ENCODE measurements around the gene KDM3A.

Gene KDM3A

DNA sequence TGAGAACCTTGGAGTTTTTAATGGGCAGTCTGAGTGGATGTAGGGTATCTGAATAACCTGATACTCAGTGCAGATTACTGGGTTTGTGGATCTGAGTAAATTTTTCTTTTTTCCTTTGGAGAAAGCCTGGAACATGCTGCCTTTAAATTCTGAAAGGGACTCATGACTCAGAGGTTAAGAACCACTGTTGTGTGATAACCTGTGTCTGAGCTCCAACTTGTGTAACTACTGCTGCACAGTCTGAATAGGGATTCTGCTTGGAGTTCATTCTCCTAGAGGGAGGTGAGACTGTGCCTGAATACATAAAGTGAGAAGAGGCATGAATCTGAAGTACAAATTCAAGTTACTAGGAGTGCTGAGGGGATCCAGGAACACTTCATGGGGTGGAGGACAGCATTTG is 36.2 kb downstream of the KDM3A start:
- TF ChIP-seq, protein P1, sequence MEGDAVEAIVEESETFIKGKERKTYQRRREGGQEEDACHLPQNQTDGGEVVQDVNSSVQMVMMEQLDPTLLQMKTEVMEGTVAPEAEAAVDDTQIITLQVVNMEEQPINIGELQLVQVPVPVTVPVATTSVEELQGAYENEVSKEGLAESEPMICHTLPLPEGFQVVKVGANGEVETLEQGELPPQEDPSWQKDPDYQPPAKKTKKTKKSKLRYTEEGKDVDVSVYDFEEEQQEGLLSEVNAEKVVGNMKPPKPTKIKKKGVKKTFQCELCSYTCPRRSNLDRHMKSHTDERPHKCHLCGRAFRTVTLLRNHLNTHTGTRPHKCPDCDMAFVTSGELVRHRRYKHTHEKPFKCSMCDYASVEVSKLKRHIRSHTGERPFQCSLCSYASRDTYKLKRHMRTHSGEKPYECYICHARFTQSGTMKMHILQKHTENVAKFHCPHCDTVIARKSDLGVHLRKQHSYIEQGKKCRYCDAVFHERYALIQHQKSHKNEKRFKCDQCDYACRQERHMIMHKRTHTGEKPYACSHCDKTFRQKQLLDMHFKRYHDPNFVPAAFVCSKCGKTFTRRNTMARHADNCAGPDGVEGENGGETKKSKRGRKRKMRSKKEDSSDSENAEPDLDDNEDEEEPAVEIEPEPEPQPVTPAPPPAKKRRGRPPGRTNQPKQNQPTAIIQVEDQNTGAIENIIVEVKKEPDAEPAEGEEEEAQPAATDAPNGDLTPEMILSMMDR (IDR thresholded peaks at IDR 0.05) = no peak
- no peak for TF ChIP-seq ZFX (IDR thresholded peaks at IDR 0.05; ENCODE audit: borderline replicate concordance)
- H3K27ac ChIP-seq = no peak overlapping the region

- TF ChIP-seq, protein P1 (IDR thresholded peaks at IDR 0.05) = no peak
- TF ChIP-seq ZFX (IDR thresholded peaks at IDR 0.05; ENCODE audit: borderline replicate concordance) = no peak
- no peak overlapping the region for H3K27ac ChIP-seq
Observed at GRCh38 chr2:86480105-86480504, 38.9 kb downstream of the KDM3A start.

- TF ChIP-seq ZFX (IDR thresholded peaks at IDR 0.05; ENCODE audit: borderline replicate concordance) = no peak
- TF ChIP-seq, protein P1 (IDR thresholded peaks at IDR 0.05) = no peak
Observed at GRCh38 chr2:86482034-86482433, 40.9 kb downstream of the KDM3A start.

GRCh38 chr2:86484385-86484784 is 43.2 kb downstream of the KDM3A start:
- no peak for TF ChIP-seq ZFX (IDR thresholded peaks at IDR 0.05; ENCODE audit: borderline replicate concordance)
- TF ChIP-seq, protein P1 (IDR thresholded peaks at IDR 0.05) = no peak
- H3K27ac ChIP-seq = no peak overlapping the region

More at GRCh38 chr2:86482034-86482433, 40.9 kb downstream of the KDM3A start:
- no peak overlapping the region for H3K27ac ChIP-seq

DNA sequence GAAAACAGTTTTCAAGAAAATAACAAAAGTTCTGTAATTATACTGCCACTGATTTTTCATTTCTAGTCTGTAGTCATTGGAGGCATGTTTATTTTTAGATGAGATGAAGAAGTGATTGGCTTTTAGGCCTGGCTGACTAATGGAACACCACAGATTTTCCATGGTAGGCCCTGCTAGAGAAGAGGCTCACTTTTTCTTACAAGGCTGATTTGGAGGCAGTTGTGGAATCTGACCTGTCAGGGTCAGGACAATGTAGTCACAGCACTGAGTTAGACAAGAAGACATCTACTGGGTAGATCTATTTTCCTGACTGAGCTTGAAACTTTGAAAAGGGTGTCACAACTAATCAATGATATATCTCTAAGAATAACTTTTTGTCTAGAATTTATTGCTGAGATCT is 43.9 kb downstream of the KDM3A start:
- TF ChIP-seq, protein P1 (IDR thresholded peaks at IDR 0.05) = no peak
- no peak for TF ChIP-seq ZFX (IDR thresholded peaks at IDR 0.05; ENCODE audit: borderline replicate concordance)
- H3K27ac ChIP-seq = no peak overlapping the region

GRCh38 chr2:86485802-86486201 is 44.6 kb downstream of the KDM3A start:
- TF ChIP-seq, protein P1 (IDR thresholded peaks at IDR 0.05) = no peak
- no peak for TF ChIP-seq ZFX (IDR thresholded peaks at IDR 0.05; ENCODE audit: borderline replicate concordance)
- no peak overlapping the region for H3K27ac ChIP-seq

DNA sequence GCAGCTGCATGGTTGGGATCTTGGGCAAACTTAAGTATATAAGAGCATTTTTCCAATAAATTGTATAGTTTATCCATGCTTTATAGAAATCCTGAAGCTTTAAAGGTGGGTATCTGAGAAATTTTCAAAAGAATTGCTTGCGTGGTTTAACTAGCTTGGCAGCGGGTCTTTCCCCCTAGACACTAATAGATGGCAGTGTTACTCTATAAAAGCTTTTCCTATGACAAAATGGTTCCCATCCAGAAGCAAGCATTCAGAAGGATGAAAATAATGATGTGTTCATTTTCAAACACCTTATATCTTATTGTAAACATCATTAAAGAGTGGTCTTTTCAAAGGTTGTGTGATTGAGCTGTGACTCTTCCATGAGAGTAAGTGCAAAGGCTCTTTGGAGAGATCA is 45.9 kb downstream of the KDM3A start:
- no peak for TF ChIP-seq ZFX (IDR thresholded peaks at IDR 0.05; ENCODE audit: borderline replicate concordance)
- TF ChIP-seq, protein P1 (IDR thresholded peaks at IDR 0.05) = peak; percentile 27
- no peak overlapping the region for H3K27ac ChIP-seq
